Ovary (tissue), 3 donors: ENCODE measurements around the gene CD300A.

Experiments used
- EP300 ChIP-seq: sonication (generic); formaldehyde crosslinking; IDR thresholded peaks from one replicate; pipeline ENCODE4 v1.6.1; 2017; ENCODE audit warnings: antibody characterized with exemption
- POLR2A ChIP-seq: fragments of 450-650 bp; IDR thresholded peaks from one replicate; pipeline ENCODE4 v1.6.1; 2017; ENCODE audit warnings: antibody characterized with exemption, mild to moderate bottlenecking, moderate library complexity
- TF ChIP-seq, protein P1 (sequence below), 3 donors: fragments of 450-650 bp in 2 of 3; fragments of 200-600 bp in 1 of 3; IDR thresholded peaks; one replicate each; pipeline versions ENCODE4 v1.5.1 to v1.8.0; 2016 to 2022; ENCODE audit warnings: antibody characterized with exemption in 3 of 3, mild to moderate bottlenecking in 1 of 3
- donor health status: DM: no; HTN: no; CAD: no.

DNA sequence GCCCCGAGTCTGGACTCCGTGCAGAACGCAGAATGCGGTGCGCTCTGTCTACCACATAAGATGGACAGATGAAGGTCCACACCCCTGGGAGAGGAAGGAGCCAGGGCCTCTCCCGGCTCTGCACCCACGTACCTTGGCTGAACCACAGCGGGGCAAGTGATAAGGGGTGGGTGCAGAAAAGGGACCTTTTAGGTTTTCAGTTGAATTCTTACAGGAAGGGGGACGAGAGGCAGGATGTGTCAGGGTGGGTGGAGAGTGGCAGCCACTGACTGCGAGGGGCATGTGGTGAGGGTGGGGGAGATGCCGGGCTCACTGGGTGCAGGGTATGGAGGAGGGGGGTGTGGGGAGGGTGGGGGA, 372 bp downstream of the CD300A start:
- TF ChIP-seq, protein P1, sequence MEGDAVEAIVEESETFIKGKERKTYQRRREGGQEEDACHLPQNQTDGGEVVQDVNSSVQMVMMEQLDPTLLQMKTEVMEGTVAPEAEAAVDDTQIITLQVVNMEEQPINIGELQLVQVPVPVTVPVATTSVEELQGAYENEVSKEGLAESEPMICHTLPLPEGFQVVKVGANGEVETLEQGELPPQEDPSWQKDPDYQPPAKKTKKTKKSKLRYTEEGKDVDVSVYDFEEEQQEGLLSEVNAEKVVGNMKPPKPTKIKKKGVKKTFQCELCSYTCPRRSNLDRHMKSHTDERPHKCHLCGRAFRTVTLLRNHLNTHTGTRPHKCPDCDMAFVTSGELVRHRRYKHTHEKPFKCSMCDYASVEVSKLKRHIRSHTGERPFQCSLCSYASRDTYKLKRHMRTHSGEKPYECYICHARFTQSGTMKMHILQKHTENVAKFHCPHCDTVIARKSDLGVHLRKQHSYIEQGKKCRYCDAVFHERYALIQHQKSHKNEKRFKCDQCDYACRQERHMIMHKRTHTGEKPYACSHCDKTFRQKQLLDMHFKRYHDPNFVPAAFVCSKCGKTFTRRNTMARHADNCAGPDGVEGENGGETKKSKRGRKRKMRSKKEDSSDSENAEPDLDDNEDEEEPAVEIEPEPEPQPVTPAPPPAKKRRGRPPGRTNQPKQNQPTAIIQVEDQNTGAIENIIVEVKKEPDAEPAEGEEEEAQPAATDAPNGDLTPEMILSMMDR (IDR thresholded peaks at IDR 0.05) = no peak
- TF ChIP-seq POLR2A (no peak), EP300 (no peak)
